GM18526 (cell line): ENCODE results near the gene AQP4.

Experiments used
- POLR2A ChIP-seq: IDR thresholded peaks from 3 replicates; pipeline ENCODE4 v1.6.1; 2011; ENCODE audit not compliant: insufficient read length; ENCODE audit errors: extremely low read depth

The AQP4 gene

DNA sequence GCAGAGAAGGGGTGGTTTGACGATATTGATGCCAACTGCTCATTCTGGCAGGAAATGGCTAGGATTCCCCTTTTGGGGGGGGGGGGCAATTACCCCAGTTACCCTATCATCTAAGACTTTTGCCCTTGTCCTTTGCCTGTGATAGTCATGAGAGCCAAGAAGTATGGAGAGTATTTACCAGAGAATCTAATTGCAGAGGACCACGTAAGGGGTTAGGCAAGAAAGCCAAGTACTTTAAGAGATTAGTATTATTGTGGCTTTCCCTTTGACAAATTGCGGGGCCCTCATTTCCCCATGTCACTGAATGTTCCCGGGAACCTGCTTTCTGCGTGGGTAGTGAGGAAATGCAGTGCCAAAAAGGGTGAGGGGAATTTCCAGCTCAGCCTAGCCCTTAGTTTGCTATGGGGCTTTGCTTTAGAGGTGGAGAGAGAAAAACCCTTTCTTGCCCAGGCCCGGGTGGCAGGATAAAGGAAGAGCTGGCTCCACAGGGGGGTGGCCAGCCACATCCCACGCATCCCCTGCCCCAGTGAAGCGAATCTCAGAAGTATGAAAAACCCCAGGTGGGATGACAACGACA lies 1.5 kb downstream of the AQP4 start:
- no peak for TF ChIP-seq POLR2A

GRCh38 chr18:26863122-26863879 lies 2.2 kb downstream of the AQP4 start:
- TF ChIP-seq POLR2A: no peak

DNA sequence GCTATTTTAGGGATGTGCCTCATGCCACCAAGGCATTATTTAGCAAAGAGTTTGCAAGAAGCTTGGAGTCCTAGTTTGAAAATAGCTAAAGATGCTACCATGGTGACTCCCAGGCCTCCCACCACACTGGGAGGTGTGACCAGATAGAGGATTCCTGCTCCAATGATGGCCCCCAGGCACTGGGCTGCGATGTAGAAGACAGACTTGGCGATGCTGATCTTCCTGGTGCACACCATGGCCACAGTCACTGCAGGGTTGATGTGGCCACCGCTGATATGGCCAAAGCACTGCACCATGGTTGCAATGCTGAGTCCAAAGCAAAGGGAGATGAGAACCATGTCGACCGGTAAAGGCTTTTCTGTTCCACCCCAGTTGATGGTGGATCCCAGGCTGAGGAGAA lies 3.4 kb downstream of the AQP4 start:
- no peak for TF ChIP-seq POLR2A

DNA sequence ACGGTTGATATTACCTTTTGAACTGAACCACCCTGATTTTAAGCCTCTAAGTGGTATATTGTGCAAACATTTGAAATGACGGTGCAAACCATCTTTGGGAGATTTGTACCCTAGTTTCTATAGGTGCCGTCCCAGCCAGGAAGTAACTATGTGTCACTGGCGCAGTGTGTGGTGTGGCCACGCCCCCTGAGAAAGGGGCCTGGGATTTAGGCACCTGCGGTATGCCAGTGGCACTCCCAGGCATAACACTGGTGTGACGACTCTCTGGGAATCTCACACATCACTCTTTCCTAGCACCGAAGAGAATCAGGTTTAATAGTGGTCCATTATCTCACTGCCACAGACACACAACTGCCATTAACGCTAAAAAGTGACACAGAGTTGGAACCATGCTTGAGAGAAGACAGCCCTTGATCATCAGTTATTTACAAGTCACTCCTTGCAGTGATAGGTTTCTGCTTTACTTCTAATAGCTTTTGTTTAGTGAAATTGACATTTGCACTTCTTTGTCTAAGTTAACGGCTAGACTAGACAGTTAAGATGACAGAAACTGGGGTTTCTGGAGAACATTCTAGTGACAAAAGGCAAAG lies 11.1 kb downstream of the AQP4 start:
- TF ChIP-seq POLR2A: no peak

GRCh38 chr18:26853401-26853800 lies 12.1 kb downstream of the AQP4 start:
- TF ChIP-seq POLR2A: no peak

GRCh38 chr18:26843760-26844159 lies 21.7 kb downstream of the AQP4 start:
- TF ChIP-seq POLR2A: no peak

- TF ChIP-seq POLR2A: no peak
Observed at GRCh38 chr18:26840965-26841364, 24.5 kb downstream of the AQP4 start.

GRCh38 chr18:26839609-26840008 lies 25.9 kb downstream of the AQP4 start:
- TF ChIP-seq POLR2A: no peak

DNA sequence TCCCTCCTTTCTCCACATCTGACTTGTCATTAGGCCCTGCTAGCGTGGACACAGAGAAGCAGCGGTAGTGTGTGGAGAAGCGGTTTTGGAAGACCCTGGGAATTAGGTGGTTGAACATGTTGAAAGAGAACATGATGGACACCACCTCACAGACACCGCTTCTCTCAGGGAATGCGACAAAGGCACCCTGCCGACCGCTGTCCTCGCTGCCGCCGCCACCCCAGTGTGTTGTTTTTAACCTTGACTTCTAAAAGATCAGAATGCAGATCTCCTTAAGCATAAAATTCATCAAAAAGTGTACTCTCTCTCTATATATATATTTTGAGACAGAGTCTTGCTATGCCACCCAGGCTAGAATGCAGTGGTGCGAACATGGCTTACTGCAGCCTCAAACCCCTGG lies 33.2 kb downstream of the AQP4 start:
- no peak for TF ChIP-seq POLR2A

DNA sequence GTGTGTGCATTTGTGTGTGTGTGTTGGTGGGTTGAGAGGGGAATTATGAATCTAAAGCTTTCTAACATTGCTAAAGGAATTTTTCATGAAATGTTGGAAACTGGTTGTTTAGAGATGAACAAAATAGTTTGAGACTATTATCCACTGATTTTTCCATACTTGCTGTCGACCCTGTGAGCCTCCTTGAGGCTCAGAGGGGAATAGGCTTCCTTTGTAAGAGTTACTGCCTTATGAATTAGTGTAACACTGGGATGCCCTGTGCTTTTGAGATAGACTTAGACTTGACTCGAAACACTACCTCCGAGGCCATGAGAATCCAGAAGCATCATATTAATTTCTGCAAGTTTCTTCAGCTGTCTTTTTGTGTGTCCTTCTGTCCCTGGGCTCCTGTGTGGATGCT lies 37.9 kb downstream of the AQP4 start:
- no peak for TF ChIP-seq POLR2A

DNA sequence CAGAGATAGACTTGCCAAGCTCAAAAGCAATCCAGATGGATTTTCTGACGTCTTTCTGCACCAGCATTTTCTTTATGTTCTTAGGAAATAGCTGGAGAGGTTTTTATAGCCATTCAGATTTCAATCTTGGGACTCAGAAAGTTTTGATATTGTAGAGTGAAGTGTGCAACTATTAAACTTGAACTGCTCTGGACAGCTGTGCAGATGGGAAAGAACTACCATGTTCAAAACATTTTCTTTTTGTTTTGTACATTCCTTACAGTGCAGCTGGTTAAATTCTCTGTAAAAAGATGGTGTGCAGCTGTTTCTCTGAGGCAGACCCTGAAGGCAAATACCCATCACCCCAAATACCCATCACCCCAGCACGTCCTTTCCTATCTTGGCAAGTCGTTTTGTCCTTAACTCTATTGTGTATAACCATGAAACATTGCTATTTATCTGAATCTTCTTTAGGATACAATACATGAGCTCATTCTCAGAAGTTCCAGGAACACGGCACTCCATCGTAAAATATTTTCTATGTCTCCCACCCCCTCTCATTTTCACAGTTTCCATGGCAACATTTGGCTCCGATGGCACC lies 38.8 kb downstream of the AQP4 start:
- TF ChIP-seq POLR2A: no peak

GRCh38 chr18:26821181-26821580 lies 44.3 kb downstream of the AQP4 start:
- no peak for TF ChIP-seq POLR2A

DNA sequence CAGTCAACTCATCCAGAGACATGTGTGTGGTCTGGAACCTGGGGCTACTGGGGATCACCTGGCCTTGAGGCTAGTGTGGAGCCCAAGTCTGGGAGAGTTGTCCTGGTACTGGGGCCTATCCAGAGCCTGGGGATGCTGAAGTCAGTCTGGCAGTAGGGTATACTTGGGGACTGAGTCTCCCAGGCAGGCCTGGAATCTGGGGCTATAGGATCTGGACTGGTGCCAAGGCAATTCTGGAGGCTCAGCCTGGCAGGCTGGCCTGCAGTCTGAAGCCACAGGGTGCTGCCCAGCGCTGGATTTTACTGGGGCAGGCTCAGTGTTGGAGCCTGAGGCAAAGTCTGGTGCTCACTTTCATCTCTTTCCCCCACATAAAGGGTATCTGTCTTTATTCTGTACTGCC lies 46.5 kb downstream of the AQP4 start:
- TF ChIP-seq POLR2A: no peak

DNA sequence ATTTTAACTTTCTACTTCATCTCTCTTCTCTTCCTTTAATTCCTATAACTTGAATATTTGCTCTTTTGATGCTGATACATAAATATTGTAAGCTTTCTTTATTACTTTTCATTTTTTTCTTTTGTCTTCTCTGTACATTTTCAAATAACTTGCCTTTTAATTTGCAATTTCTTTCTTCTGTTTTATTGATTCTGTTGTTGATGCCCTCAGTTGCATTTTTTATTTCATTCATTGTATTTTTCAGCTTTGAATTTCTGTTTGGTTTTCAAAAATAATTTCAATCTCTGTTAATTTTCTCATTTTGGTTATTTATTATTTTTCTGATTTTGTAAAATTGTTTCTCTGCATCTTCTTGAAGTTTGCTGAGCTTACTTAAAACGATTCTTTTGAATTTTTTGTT lies 47.0 kb downstream of the AQP4 start:
- no peak for TF ChIP-seq POLR2A

DNA sequence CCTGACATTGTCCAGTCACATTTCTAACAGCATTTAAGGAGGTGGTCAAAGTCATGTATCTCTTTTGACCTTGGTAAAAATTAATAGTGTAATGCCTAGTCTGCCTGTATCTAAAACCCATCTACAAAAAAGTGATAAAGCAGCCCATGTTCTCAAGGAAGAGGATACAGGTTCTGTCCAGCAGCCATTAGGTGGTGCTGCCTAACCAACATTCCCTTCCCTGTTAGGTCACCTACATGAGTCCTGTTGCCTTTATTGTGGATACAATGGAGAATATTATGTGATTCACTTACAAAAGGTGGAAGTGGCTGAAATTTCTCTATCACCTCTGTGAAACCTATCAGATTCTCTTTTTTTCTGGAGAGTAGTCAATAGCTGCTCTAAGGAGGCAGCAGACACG lies 52.5 kb downstream of the AQP4 start:
- TF ChIP-seq POLR2A: no peak

GRCh38 chr18:26812462-26812861 lies 53.0 kb downstream of the AQP4 start:
- no peak for TF ChIP-seq POLR2A
